Measurements from ENCODE around the gene ATP2B2.

Gene ATP2B2

GRCh38 chr3:10434938-10435336 lies 70.4 kb downstream of the ATP2B2 start:
- no peaks in the 10 kb centered on the region for H3K9me3 ChIP-seq (ENCODE audit: insufficient read depth, low read depth, low read length)
- H3F3A ChIP-seq (ENCODE audit: low read depth), result no peaks in the 10 kb centered on the region
- H3K4me2 ChIP-seq (ENCODE audit: low read depth, low read length, poor library complexity, severe bottlenecking), result no peak overlapping the region
- no peaks in the 10 kb centered on the region for H3K27me3 ChIP-seq (ENCODE audit: insufficient read depth, low read length, poor library complexity, severe bottlenecking)
- no peaks in the 10 kb centered on the region for H3K9me2 ChIP-seq (replicated peaks; ENCODE audit: low read depth, low read length)
- no peaks in the 10 kb centered on the region for H4K20me1 ChIP-seq (ENCODE audit: insufficient read depth, low read length, poor library complexity, severe bottlenecking)
- H3K79me2 ChIP-seq (ENCODE audit: insufficient read depth, low read length), result no peaks in the 10 kb centered on the region
- no peaks in the 10 kb centered on the region for H3K4me1 ChIP-seq (ENCODE audit: insufficient read depth, low read length, poor library complexity, severe bottlenecking)
- TF ChIP-seq EZH2phosphoT487 (IDR thresholded peaks at IDR 0.05; ENCODE audit: borderline replicate concordance) (no peak), CTCF (conservative IDR thresholded peaks at IDR 0.05; ENCODE audit: low read length) (no peak)
- no peaks in the 10 kb centered on the region for H3K36me3 ChIP-seq (ENCODE audit: insufficient read depth, low read length)
- H3K9ac ChIP-seq (ENCODE audit: low read depth, low read length, poor library complexity, severe bottlenecking), result no peak overlapping the region
- H2AFZ ChIP-seq (ENCODE audit: low read length), result no peak overlapping the region
- no peak overlapping the region for H3K4me3 ChIP-seq (ENCODE audit: low read length, poor library complexity, severe bottlenecking)

- no peak for TF ChIP-seq EZH2phosphoT487 (IDR thresholded peaks at IDR 0.05; ENCODE audit: borderline replicate concordance)
- no peak for TF ChIP-seq CTCF (conservative IDR thresholded peaks at IDR 0.05; ENCODE audit: low read length)
- no peaks in the 10 kb centered on the region for H4K20me1 ChIP-seq (ENCODE audit: insufficient read depth, low read length, poor library complexity, severe bottlenecking)
- H3K36me3 ChIP-seq (ENCODE audit: insufficient read depth, low read length), result no peaks in the 10 kb centered on the region
- H3K4me3 ChIP-seq (ENCODE audit: low read length, poor library complexity, severe bottlenecking), result no peak overlapping the region
- no peaks in the 10 kb centered on the region for H3K9me3 ChIP-seq (ENCODE audit: insufficient read depth, low read depth, low read length)
- no peak overlapping the region for H3K4me2 ChIP-seq (ENCODE audit: low read depth, low read length, poor library complexity, severe bottlenecking)
- H3F3A ChIP-seq (ENCODE audit: low read depth), result no peaks in the 10 kb centered on the region
- no peak overlapping the region for H3K9ac ChIP-seq (ENCODE audit: low read depth, low read length, poor library complexity, severe bottlenecking)
- H3K79me2 ChIP-seq (ENCODE audit: insufficient read depth, low read length), result no peaks in the 10 kb centered on the region
- H2AFZ ChIP-seq (ENCODE audit: low read length), result no peak overlapping the region
- H3K4me1 ChIP-seq (ENCODE audit: insufficient read depth, low read length, poor library complexity, severe bottlenecking), result no peaks in the 10 kb centered on the region
- H3K9me2 ChIP-seq (replicated peaks; ENCODE audit: low read depth, low read length), result no peaks in the 10 kb centered on the region
- H3K27me3 ChIP-seq (ENCODE audit: insufficient read depth, low read length, poor library complexity, severe bottlenecking), result no peaks in the 10 kb centered on the region
Measured at GRCh38 chr3:10434144-10434937, 71.0 kb downstream of the ATP2B2 start.

GRCh38 chr3:10432931-10433330 lies 72.5 kb downstream of the ATP2B2 start:
- no peak overlapping the region for H2AFZ ChIP-seq (ENCODE audit: low read length)
- no peaks in the 10 kb centered on the region for H3K27me3 ChIP-seq (ENCODE audit: insufficient read depth, low read length, poor library complexity, severe bottlenecking)
- H3F3A ChIP-seq (ENCODE audit: low read depth), result no peaks in the 10 kb centered on the region
- no peaks in the 10 kb centered on the region for H3K36me3 ChIP-seq (ENCODE audit: insufficient read depth, low read length)
- H4K20me1 ChIP-seq (ENCODE audit: insufficient read depth, low read length, poor library complexity, severe bottlenecking), result no peaks in the 10 kb centered on the region
- no peaks in the 10 kb centered on the region for H3K9me2 ChIP-seq (replicated peaks; ENCODE audit: low read depth, low read length)
- no peaks in the 10 kb centered on the region for H3K4me1 ChIP-seq (ENCODE audit: insufficient read depth, low read length, poor library complexity, severe bottlenecking)
- H3K79me2 ChIP-seq (ENCODE audit: insufficient read depth, low read length), result no peaks in the 10 kb centered on the region
- H3K9ac ChIP-seq (ENCODE audit: low read depth, low read length, poor library complexity, severe bottlenecking), result no peak overlapping the region
- H3K4me3 ChIP-seq (ENCODE audit: low read length, poor library complexity, severe bottlenecking), result no peak overlapping the region
- TF ChIP-seq EZH2phosphoT487 (IDR thresholded peaks at IDR 0.05; ENCODE audit: borderline replicate concordance) (no peak), CTCF (conservative IDR thresholded peaks at IDR 0.05; ENCODE audit: low read length) (no peak)
- no peak overlapping the region for H3K4me2 ChIP-seq (ENCODE audit: low read depth, low read length, poor library complexity, severe bottlenecking)
- no peaks in the 10 kb centered on the region for H3K9me3 ChIP-seq (ENCODE audit: insufficient read depth, low read depth, low read length)

Data from Loucy (cell line).